Right lobe of liver (tissue), 6 donors: ENCODE data around the gene RUNX2. TPM values are rescaled to one million over a fixed set of nuclear protein-coding genes. Genes with fewer than 3 reads are reported as not detected.

ENCODE experiments used
- ATAC-seq, 4 donors: fragments of 200-7000 bp; cut with Tn5 transposase; one replicate each; pipeline ENCODE4 v1.9.1; 2020; ENCODE audit warnings: mild to moderate bottlenecking in 4 of 4, moderate library complexity in 4 of 4
- DNase-seq, 3 donors: peaks; one replicate each; pipeline ENCODE4 v3.0.0-alpha.2; 2020
- H3K27ac ChIP-seq, 3 donors: fragments of 200-600 bp; one replicate each; pipeline ENCODE4 v1.8.0; 2022
- H3K27me3 ChIP-seq, 2 donors: fragments of 200-600 bp; one replicate each; pipeline ENCODE4 v1.8.0; 2022
- H3K36me3 ChIP-seq, 4 donors: fragments of 200-600 bp; sonication (generic) in 1 of 4; one replicate each; pipeline versions ENCODE4 v1.5.1 to v1.8.0; 2017 to 2022; ENCODE audit warnings: control low read depth in 1 of 4
- H3K4me1 ChIP-seq, 4 donors: fragments of 200-600 bp; sonication (generic) in 1 of 4; one replicate each; pipeline versions ENCODE4 v1.5.1 to v1.8.0; 2017 to 2022; ENCODE audit warnings: control low read depth in 1 of 4
- H3K4me3 ChIP-seq, 3 donors: fragments of 200-600 bp; one replicate each; pipeline ENCODE4 v1.8.0; 2022
- H3K9me3 ChIP-seq, 4 donors: fragments of 200-600 bp; sonication (generic) in 1 of 4; one replicate each; pipeline versions ENCODE4 v1.5.1 to v1.8.0; 2017 to 2022; ENCODE audit warnings: control low read depth in 1 of 4
- POLR2A ChIP-seq: fragments of 450-650 bp; IDR thresholded peaks from one replicate; pipeline ENCODE4 v1.6.1; 2017; ENCODE audit warnings: antibody characterized with exemption, mild to moderate bottlenecking
- WGBS: methylation state at CpG from one replicate; pipeline ENCODE4 v1.1.6; 2018; ENCODE audit warnings: low coverage, low lambda C conversion rate; ENCODE audit not compliant: insufficient coverage; ENCODE audit errors: missing lambda C conversion rate; 5-methylcytosine and 5-hydroxymethylcytosine counted together
- intact Hi-C, 2 donors: fragments of 100-400 bp; cut with DNase I; formaldehyde crosslinking; loops; one replicate each; pipeline versions ENCODE4 v1.11.2 to v1.14.1; 2022
- total RNA-seq, 6 experiments: library from RNA; depleted of rRNA in 2 of 6; stranded (reverse); fragments of >200 nt in 2 of 6; fragmentation: NEBNext Ultra II Directional in 3 of 6; extraction: Animal tissue kit (Norgen Biotek cat#: 25700) in 3 of 6; gene quantifications; one replicate each; pipeline versions ENCODE4 v1.1.0 to v1.2.4, GENCODE V29; 2016 to 2023
- TF ChIP-seq, protein P1 (sequence below), 4 donors: fragments of 200-600 bp in 3 of 4; fragments of 450-650 bp in 1 of 4; IDR thresholded peaks; one replicate each; pipeline versions ENCODE4 v1.5.1 to v1.8.0; 2016 to 2022; ENCODE audit warnings: antibody characterized with exemption in 4 of 4, mild to moderate bottlenecking in 2 of 4
- donor health status: DM: no; HTN: yes; CAD: no.
- donor health status: DM: no; HTN: no; CAD: no.
- donor health status: DM: no; HTN: no; CAD: no.
- donor health status: DM: no; HTN: yes; CAD: no.
- donor health status: DM: no; HTN: yes; CAD: no.

The RUNX2 gene
- total RNA-seq, 6 experiments from 2014 or later = 0.15 to 0.80 (median 0.43) TPM

GRCh38 chr6:45375449-45375848, 47.3 kb downstream of the RUNX2 start:
- H3K27me3 ChIP-seq = no peaks in the 10 kb centered on the region
- 89% methylated on average over 3 of the region's 3 CpGs for WGBS
- H3K27ac ChIP-seq = no peak overlapping the region
- ATAC-seq (no peak), DNase-seq (no peak)
- no peak for TF ChIP-seq POLR2A
- TF ChIP-seq, protein P1, sequence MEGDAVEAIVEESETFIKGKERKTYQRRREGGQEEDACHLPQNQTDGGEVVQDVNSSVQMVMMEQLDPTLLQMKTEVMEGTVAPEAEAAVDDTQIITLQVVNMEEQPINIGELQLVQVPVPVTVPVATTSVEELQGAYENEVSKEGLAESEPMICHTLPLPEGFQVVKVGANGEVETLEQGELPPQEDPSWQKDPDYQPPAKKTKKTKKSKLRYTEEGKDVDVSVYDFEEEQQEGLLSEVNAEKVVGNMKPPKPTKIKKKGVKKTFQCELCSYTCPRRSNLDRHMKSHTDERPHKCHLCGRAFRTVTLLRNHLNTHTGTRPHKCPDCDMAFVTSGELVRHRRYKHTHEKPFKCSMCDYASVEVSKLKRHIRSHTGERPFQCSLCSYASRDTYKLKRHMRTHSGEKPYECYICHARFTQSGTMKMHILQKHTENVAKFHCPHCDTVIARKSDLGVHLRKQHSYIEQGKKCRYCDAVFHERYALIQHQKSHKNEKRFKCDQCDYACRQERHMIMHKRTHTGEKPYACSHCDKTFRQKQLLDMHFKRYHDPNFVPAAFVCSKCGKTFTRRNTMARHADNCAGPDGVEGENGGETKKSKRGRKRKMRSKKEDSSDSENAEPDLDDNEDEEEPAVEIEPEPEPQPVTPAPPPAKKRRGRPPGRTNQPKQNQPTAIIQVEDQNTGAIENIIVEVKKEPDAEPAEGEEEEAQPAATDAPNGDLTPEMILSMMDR (IDR thresholded peaks at IDR 0.05) = no peak
- H3K4me1 ChIP-seq = peaks cover 0 to 6% (median 3%) of the 10 kb centered on the region in 4 donors
- H3K4me3 ChIP-seq = no peak overlapping the region
- intact Hi-C loops = no loop called here
- H3K9me3 ChIP-seq = no peaks in the 10 kb centered on the region
- H3K36me3 ChIP-seq = no peaks in the 10 kb centered on the region

DNA sequence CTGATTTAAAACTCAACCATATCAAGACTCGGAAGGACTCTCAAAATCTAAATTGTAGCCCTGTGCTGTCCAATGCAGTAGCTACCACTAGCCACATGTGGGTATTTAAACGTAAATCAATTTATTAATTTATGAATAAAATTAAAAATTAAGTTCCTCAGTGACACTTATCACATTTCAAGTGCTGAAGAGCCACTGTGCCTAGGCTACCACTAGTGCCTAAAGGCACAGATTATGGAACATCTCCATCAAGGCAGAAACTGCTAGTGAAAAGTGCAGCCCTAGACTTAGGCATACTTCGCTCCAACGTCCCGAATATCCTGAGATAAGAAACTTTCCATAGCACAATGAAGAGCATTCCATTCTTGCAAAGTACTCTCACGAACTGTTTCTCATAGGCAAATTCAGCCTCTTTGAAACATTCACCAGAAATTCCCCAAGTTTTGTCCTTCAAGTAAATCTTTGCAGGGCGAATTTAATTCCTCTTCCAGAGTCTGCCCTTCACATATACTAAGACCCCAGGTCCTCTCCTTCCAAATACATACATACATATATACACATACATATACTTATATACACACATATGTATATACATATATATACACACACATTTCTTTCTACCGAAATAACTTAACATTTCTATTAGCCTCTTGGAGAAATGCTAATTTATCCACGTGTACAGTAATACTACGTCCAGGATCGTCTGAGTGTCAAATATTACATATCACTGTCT, 48.3 kb downstream of the RUNX2 start:
- no peaks in the 10 kb centered on the region for H3K9me3 ChIP-seq
- peak overlapping the region; percentile 87 to 96 (median 95) for H3K27ac ChIP-seq
- peak overlapping the region; percentile 82 to 91 (median 83) for H3K4me3 ChIP-seq
- TF ChIP-seq, protein P1 (IDR thresholded peaks at IDR 0.05) = no peak
- no peak for TF ChIP-seq POLR2A
- intact Hi-C loops = no loop called here
- H3K27me3 ChIP-seq = no peaks in the 10 kb centered on the region
- ATAC-seq (no peak), DNase-seq (no peak)
- H3K4me1 ChIP-seq = peaks cover 0 to 6% (median 3%) of the 10 kb centered on the region in 4 donors
- H3K36me3 ChIP-seq = no peaks in the 10 kb centered on the region
- WGBS = 34% methylated on average over 11 of the region's 11 CpGs

DNA sequence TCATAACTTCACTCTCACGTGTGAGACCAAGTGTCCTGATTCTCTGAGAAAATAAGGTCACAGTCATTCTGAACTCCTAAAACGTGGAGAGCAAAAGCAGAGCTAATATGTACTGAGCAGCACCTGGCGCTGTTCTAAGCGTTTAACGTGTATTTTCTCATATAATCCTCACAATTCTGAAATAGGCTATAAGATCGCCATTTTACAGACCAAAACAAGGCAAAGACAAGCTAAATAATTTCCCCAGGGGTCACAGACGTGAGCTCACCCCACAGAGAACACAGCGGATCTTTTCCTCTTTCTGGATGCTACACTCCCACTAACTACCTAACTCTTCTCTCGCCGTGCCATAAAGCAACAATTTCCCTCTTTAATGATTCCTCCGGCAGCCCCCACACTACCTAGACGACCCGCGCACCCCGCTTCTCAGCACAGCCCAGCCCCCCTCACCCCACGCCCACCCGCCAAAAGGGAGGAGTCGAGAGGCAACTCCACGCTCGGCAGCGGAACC, 49.0 kb downstream of the RUNX2 start:
- no peaks in the 10 kb centered on the region for H3K36me3 ChIP-seq
- intact Hi-C loops = no loop called here
- no peaks in the 10 kb centered on the region for H3K9me3 ChIP-seq
- TF ChIP-seq, protein P1 (IDR thresholded peaks at IDR 0.05) = no peak
- TF ChIP-seq POLR2A = no peak
- peaks cover 0 to 6% (median 3%) of the 10 kb centered on the region in 4 donors for H3K4me1 ChIP-seq
- peak; percentile 6 to 13 (median 8) for ATAC-seq
- peak overlapping the region; percentile 82 to 91 (median 83) for H3K4me3 ChIP-seq
- peak in 2 of 3 donors; percentile 84 to 85 for DNase-seq
- H3K27me3 ChIP-seq = no peaks in the 10 kb centered on the region
- peak overlapping the region; percentile 87 to 96 (median 95) for H3K27ac ChIP-seq
- 1% methylated on average over 20 of the region's 21 CpGs for WGBS

- intact Hi-C loops = no loop called here
- no peaks in the 10 kb centered on the region for H3K27me3 ChIP-seq
- H3K36me3 ChIP-seq = no peaks in the 10 kb centered on the region
- peak; percentile 94 to 96 (median 95) for ATAC-seq
- DNase-seq = peak; percentile 93 to 95 (median 95)
- TF ChIP-seq, protein P1 (IDR thresholded peaks at IDR 0.05) = peak; percentile 13 to 32 (median 20)
- TF ChIP-seq POLR2A = peak; percentile 90
- 0% methylated on average over 24 of the region's 75 CpGs for WGBS
- peaks cover 0 to 6% (median 3%) of the 10 kb centered on the region in 4 donors for H3K4me1 ChIP-seq
- H3K4me3 ChIP-seq = peak within 1 kb of the TSS; percentile 82 to 91 (median 83)
- H3K27ac ChIP-seq = peak within 1 kb of the TSS; percentile 87 to 96 (median 95)
- no peaks in the 10 kb centered on the region for H3K9me3 ChIP-seq
These were observed 49.6 kb downstream of the RUNX2 start, which contains the start of gene SUPT3H for GRCh38 chr6:45377554-45378333. TSS of gene SUPT3H (minus strand) at chr6:45377934.
